Non-pigmented ciliary epithelial cell (primary cell): ENCODE results near the gene PDCL2.
"Not testable (repeated sequence)": the region's sequence is repeated elsewhere in the genome, so short reads cannot be mapped to it uniquely, and the experiment has no call there.

Source experiments
- DNase-seq: peaks from one replicate; pipeline ENCODE4 v3.0.0-alpha.2; 2010; ENCODE audit warnings: low read depth

Gene PDCL2

GRCh38 chr4:55592014-55592413 lies at the start of gene PDCL2:
TSS of gene PDCL2 (minus strand) at chr4:55592245. CDS start at chr4:55592109, 136 bp downstream.
- DNase-seq, result no peak

- DNase-seq, result no peak
Measured at GRCh38 chr4:55637272-55637820, 45.3 kb upstream of the PDCL2 start.

GRCh38 chr4:55636656-55636999 lies 44.6 kb upstream of the PDCL2 start:
- DNase-seq, result no peak

GRCh38 chr4:55635741-55636655 lies 44.0 kb upstream of the PDCL2 start, which contains the start of gene NMU:
TSS of gene NMU (minus strand) at chr4:55636298. CDS start at chr4:55636192, 106 bp downstream.
- DNase-seq, result no peak

- no peak for DNase-seq
Measured at GRCh38 chr4:55635282-55635681, 43.2 kb upstream of the PDCL2 start.

- no peak for DNase-seq
Measured at GRCh38 chr4:55634417-55635128, 42.5 kb upstream of the PDCL2 start.

GRCh38 chr4:55633903-55634302 lies 41.9 kb upstream of the PDCL2 start:
- no peak for DNase-seq

GRCh38 chr4:55625835-55626234 lies 33.8 kb upstream of the PDCL2 start:
- DNase-seq, result no peak

GRCh38 chr4:55624063-55624462 lies 32.0 kb upstream of the PDCL2 start:
- not testable (repeated sequence) for DNase-seq

GRCh38 chr4:55618546-55619143 lies 26.6 kb upstream of the PDCL2 start:
- DNase-seq, result no peak

GRCh38 chr4:55617587-55618197 lies 25.6 kb upstream of the PDCL2 start:
- no peak for DNase-seq

- no peak for DNase-seq
Measured at GRCh38 chr4:55615008-55615407, 23.0 kb upstream of the PDCL2 start.

- DNase-seq, result no peak
Measured at GRCh38 chr4:55613621-55614020, 21.6 kb upstream of the PDCL2 start.

- DNase-seq, result no peak
Measured at GRCh38 chr4:55612341-55612740, 20.3 kb upstream of the PDCL2 start.

GRCh38 chr4:55611358-55612059 lies 19.5 kb upstream of the PDCL2 start:
- no peak for DNase-seq

- no peak for DNase-seq
Measured at GRCh38 chr4:55610381-55610780, 18.3 kb upstream of the PDCL2 start.

- DNase-seq, result no peak
Measured at GRCh38 chr4:55609393-55609866, 17.4 kb upstream of the PDCL2 start.

GRCh38 chr4:55608591-55608990 lies 16.5 kb upstream of the PDCL2 start:
- no peak for DNase-seq

- no peak for DNase-seq
Measured at GRCh38 chr4:55604996-55605395, 13.0 kb upstream of the PDCL2 start.

- DNase-seq, result no peak
Measured at GRCh38 chr4:55600640-55601039, 8.6 kb upstream of the PDCL2 start.

- no peak for DNase-seq
Measured at GRCh38 chr4:55598641-55599040, 6.6 kb upstream of the PDCL2 start.
